Measurements from ENCODE around the gene SLC22A23.

Gene SLC22A23

DNA sequence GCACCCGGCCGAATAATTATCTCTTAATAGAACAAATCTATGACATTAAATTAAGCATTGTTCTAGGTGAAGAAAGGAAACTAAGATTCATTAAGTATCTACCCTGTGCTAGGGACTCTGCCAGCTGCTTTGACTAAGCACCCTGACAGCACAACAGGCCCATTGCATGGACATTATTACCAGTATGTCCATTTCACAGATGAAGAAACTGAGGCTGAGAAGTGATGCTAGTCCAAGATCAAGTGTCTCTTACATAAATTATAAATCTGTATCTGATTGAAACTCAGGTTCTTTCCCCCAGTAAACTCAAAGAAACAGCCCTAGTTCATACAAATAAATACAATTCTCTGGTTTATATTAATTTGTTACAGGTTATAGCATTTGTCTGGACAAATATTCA is 31.3 kb downstream of the SLC22A23 start:
- Mint-ChIP-seq H3K4me1 (peaks cover 84% of the 10 kb centered on the region), H3K36me3 (ENCODE audit: low read depth) (peaks cover 4% of the 10 kb centered on the region), H3K27ac (no peak overlapping the region), H3K27me3 (ENCODE audit: low read depth, poor library complexity) (peaks cover 9% of the 10 kb centered on the region), H3K4me3 (no peak overlapping the region), H3K9me3 (no peaks in the 10 kb centered on the region)
- no peak for TF ChIP-seq CTCF (IDR thresholded peaks at IDR 0.05)
- no peak for DNase-seq

DNA sequence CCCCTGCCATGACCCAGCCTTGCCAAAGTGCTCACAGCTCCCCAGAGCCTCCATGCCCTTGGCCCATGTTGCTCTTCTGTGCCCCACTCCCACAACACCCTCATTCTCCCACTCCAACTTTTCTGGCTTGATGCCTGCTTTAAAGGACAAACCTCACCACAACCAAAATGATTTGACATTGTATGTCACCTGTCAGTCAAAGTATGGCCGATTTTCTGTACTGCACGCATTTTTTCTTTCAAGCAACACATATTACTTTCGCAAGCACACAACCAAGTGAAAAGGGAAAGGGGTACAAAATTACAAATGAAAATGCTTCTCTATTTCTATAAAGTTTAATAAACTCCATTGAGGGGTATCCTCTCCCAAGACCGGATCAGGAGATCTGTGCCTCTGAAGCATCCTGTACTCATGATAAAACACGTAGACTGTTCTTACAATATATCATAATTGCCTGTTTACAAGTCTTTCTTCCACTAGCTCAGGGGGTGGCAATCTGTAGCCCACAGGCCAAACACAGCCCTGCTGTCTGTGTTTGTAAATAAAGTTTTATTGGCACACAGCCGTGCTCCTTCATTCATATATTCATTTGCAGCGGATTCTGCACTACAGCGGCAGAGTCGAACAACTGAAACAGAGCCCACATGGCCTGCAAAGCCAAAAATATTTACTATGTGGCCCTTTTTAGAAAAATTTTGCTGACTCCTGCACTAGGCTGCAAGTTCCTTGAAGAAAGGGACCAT is 32.5 kb downstream of the SLC22A23 start:
- no peaks in the 10 kb centered on the region for H3K9me3 Mint-ChIP-seq

DNA sequence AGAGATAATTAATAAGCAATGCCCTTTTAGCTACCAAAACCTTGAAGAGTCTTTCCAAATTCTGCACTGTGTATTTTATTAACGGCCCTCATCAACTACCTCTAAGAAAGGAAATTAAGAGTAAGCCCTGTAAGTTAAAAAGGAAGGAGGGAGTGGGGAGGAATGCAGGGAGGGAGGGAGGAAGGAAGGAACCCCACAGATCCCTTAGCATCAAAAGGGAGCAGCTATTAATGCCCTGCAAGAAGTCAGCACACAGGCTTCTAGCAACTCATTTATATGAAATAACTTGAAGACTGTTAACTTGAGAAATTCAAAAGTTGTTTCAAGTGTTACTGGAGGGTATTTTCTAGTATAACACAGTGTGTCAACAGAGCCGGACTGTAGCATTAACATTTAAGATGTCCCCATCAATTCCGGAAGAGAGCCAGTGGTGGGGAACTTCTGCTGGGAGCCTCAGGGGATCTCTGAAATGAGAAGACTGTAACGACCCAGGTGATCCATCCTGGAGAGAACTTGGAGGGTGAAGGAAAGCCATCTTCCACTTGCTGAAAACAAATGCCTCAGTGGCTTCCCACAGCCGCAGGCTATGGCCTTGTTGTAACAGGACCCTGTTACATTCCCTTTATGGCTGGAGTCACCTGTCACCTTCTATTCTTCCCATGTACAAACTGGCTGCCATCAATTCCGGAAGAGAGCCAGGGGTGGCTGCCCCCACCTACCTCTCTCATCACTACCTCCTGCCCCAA is 33.2 kb downstream of the SLC22A23 start:
- H3K9me3 Mint-ChIP-seq, result no peaks in the 10 kb centered on the region
- H3K4me3 Mint-ChIP-seq, result peak overlapping the region; percentile 16
- H3K27me3 Mint-ChIP-seq (ENCODE audit: low read depth, poor library complexity), result peaks cover 3% of the 10 kb centered on the region
- peak overlapping the region; percentile 10 for H3K27ac Mint-ChIP-seq
- no peak for DNase-seq
- H3K36me3 Mint-ChIP-seq (ENCODE audit: low read depth), result no peaks in the 10 kb centered on the region
- H3K4me1 Mint-ChIP-seq, result peaks cover 85% of the 10 kb centered on the region
- no peak for TF ChIP-seq CTCF (IDR thresholded peaks at IDR 0.05)

More for the DNA sequence above, 32.5 kb downstream of the SLC22A23 start:
- Mint-ChIP-seq H3K4me1 (peaks cover 87% of the 10 kb centered on the region), H3K27me3 (ENCODE audit: low read depth, poor library complexity) (peaks cover 3% of the 10 kb centered on the region), H3K4me3 (peak overlapping the region; percentile 18), H3K36me3 (ENCODE audit: low read depth) (no peaks in the 10 kb centered on the region), H3K27ac (no peak overlapping the region)
- no peak for TF ChIP-seq CTCF (IDR thresholded peaks at IDR 0.05)
- DNase-seq, result no peak

- H3K4me3 Mint-ChIP-seq, result peak overlapping the region; percentile 41
- no peaks in the 10 kb centered on the region for H3K36me3 Mint-ChIP-seq (ENCODE audit: low read depth)
- peak overlapping the region; percentile 40 for H3K27ac Mint-ChIP-seq
- no peak for TF ChIP-seq CTCF (IDR thresholded peaks at IDR 0.05)
- DNase-seq, result no peak
- peaks cover 6% of the 10 kb centered on the region for H3K27me3 Mint-ChIP-seq (ENCODE audit: low read depth, poor library complexity)
- H3K4me1 Mint-ChIP-seq, result peaks cover 83% of the 10 kb centered on the region
- H3K9me3 Mint-ChIP-seq, result no peaks in the 10 kb centered on the region
These were observed 34.3 kb downstream of the SLC22A23 start for GRCh38 chr6:3422435-3423070.

- Mint-ChIP-seq H3K27ac (peak overlapping the region; percentile 45), H3K4me1 (peaks cover 83% of the 10 kb centered on the region), H3K27me3 (ENCODE audit: low read depth, poor library complexity) (peaks cover 11% of the 10 kb centered on the region), H3K9me3 (no peaks in the 10 kb centered on the region), H3K36me3 (ENCODE audit: low read depth) (no peaks in the 10 kb centered on the region), H3K4me3 (peak overlapping the region; percentile 41)
- no peak for DNase-seq
- no peak for TF ChIP-seq CTCF (IDR thresholded peaks at IDR 0.05)
These were observed 34.9 kb downstream of the SLC22A23 start for GRCh38 chr6:3421791-3422434.
